Tibial artery (tissue), 4 donors: ENCODE measurements around the gene ARHGEF17.

Source experiments
- DNase-seq, 2 donors: peaks; one replicate each; pipeline ENCODE4 v3.0.0-alpha.2; 2019
- H3K27ac ChIP-seq, 2 donors: fragments of 200-600 bp; sonication (generic) in 1 of 2; 1 replicate in 1 of 2; 2 replicates in 1 of 2; pipeline ENCODE4 v1.5.1; 2018 to 2019; ENCODE audit warnings: mild to moderate bottlenecking in 1 of 2
- H3K27me3 ChIP-seq, 2 donors: fragments of 200-600 bp; sonication (generic) in 1 of 2; one replicate each; pipeline versions ENCODE4 v1.5.1 to v1.6.0; 2016 to 2019
- H3K36me3 ChIP-seq, 3 donors: fragments of 200-600 bp; sonication (generic) in 2 of 3; one replicate each; pipeline ENCODE4 v1.5.1; 2016 to 2019; ENCODE audit warnings: mild to moderate bottlenecking in 2 of 3
- H3K4me1 ChIP-seq, 4 donors: fragments of 200-600 bp; sonication (generic) in 2 of 4; 1 replicate in 3 of 4; 2 replicates in 1 of 4; pipeline ENCODE4 v1.5.1; 2016 to 2019
- H3K4me3 ChIP-seq, 2 donors: fragments of 200-600 bp; sonication (generic) in 1 of 2; 1 replicate in 1 of 2; 2 replicates in 1 of 2; pipeline ENCODE4 v1.5.1; 2018 to 2019; ENCODE audit warnings: mild to moderate bottlenecking in 2 of 2
- H3K9me3 ChIP-seq, 3 donors: fragments of 200-600 bp; sonication (generic) in 1 of 3; one replicate each; pipeline ENCODE4 v1.5.1; 2016 to 2019
- CTCF ChIP-seq, 2 experiments: fragments of 200-600 bp in 1 of 2; fragments of 450-650 bp in 1 of 2; IDR thresholded peaks; one replicate each; pipeline ENCODE4 v1.5.1; 2017 to 2019; ENCODE audit warnings: antibody characterized with exemption in 2 of 2, mild to moderate bottlenecking in 1 of 2, moderate library complexity in 1 of 2
- intact Hi-C: fragments of 100-400 bp; cut with DNase I; formaldehyde crosslinking; loops from one replicate; pipeline ENCODE4 v1.15.0; 2023; ENCODE audit warnings: low total_unique reads

Gene ARHGEF17

GRCh38 chr11:73331138-73331916 is 23.3 kb downstream of the ARHGEF17 start:
- TF ChIP-seq CTCF (IDR thresholded peaks at IDR 0.05) = no peak
- peak overlapping the region; percentile 80 to 86 for H3K27ac ChIP-seq
- intact Hi-C loops = no loop called here
- peaks cover 13 to 98% (median 89%) of the 10 kb centered on the region in 4 donors for H3K4me1 ChIP-seq
- peaks cover 0 to 4% (median 0%) of the 10 kb centered on the region in 3 donors for H3K36me3 ChIP-seq
- DNase-seq = no peak
- H3K27me3 ChIP-seq = no peaks in the 10 kb centered on the region
- no peak overlapping the region for H3K4me3 ChIP-seq
- no peaks in the 10 kb centered on the region for H3K9me3 ChIP-seq

GRCh38 chr11:73333173-73333572 is 25.1 kb downstream of the ARHGEF17 start:
- Histone ChIP-seq H3K27ac (peak overlapping the region; percentile 80 to 86), H3K4me3 (no peak overlapping the region), H3K27me3 (no peaks in the 10 kb centered on the region), H3K4me1 (peaks cover 13 to 97% (median 80%) of the 10 kb centered on the region in 4 donors), H3K9me3 (no peaks in the 10 kb centered on the region), H3K36me3 (peaks cover 0 to 6% (median 0%) of the 10 kb centered on the region in 3 donors)
- intact Hi-C loops = no loop called here
- no peak for TF ChIP-seq CTCF (IDR thresholded peaks at IDR 0.05)
- DNase-seq = no peak

GRCh38 chr11:73333640-73334383 is 25.7 kb downstream of the ARHGEF17 start:
- Histone ChIP-seq H3K27ac (peak overlapping the region; percentile 80 to 86), H3K4me1 (peaks cover 13 to 97% (median 79%) of the 10 kb centered on the region in 4 donors)
- intact Hi-C loops = loop anchor here (2.0 kb wide), 1 partner anchor 27 kb away; no protein-coding TSS in a partner anchor

GRCh38 chr11:73334384-73335203 is 26.5 kb downstream of the ARHGEF17 start:
- Histone ChIP-seq H3K4me1 (peaks cover 13 to 99% (median 80%) of the 10 kb centered on the region in 4 donors), H3K4me3 (peak overlapping the region; percentile 0 to 5), H3K9me3 (no peaks in the 10 kb centered on the region), H3K36me3 (peaks cover 0 to 6% (median 0%) of the 10 kb centered on the region in 3 donors), H3K27me3 (no peaks in the 10 kb centered on the region), H3K27ac (peak overlapping the region; percentile 80 to 86)
- DNase-seq = peak; percentile 89 to 92
- no peak for TF ChIP-seq CTCF (IDR thresholded peaks at IDR 0.05)
- intact Hi-C loops = loop anchor here (2.0 to 5.0 kb wide), 2 partner anchors 28 to 37 kb away; no protein-coding TSS in a partner anchor

More at GRCh38 chr11:73333640-73334383, 25.7 kb downstream of the ARHGEF17 start:
- no peaks in the 10 kb centered on the region for H3K9me3 ChIP-seq
- TF ChIP-seq CTCF (IDR thresholded peaks at IDR 0.05) = no peak
- peaks cover 0 to 6% (median 0%) of the 10 kb centered on the region in 3 donors for H3K36me3 ChIP-seq
- no peaks in the 10 kb centered on the region for H3K27me3 ChIP-seq
- H3K4me3 ChIP-seq = peak overlapping the region in 1 of 2 donors; percentile 5
- no peak for DNase-seq
